Astrocyte (in vitro differentiated cells and primary cell): ENCODE results near the gene KCNH8. TPM values are rescaled to one million over a fixed set of nuclear protein-coding genes. Genes with fewer than 3 reads are reported as not detected.

Source experiments
- DNase-seq: peaks from one replicate; pipeline ENCODE4 v3.0.0-alpha.2; 2010; ENCODE audit warnings: low read depth
- FAIRE-seq: peaks from 2 replicates; lab custom pipeline; 2011; peaks lifted over from hg19 to GRCh38; lab: Jason Lieb, UNC
- H2AFZ ChIP-seq: 2 replicates; pipeline ENCODE4 v1.6.0; 2012; ENCODE audit warnings: low read depth, low read length, inconsistent platforms
- H3K27ac ChIP-seq: 2 replicates; pipeline ENCODE4 v1.5.1; 2011; ENCODE audit warnings: low read depth, low read length, inconsistent platforms
- H3K27me3 ChIP-seq: 2 replicates; pipeline ENCODE4 v1.6.0; 2011; ENCODE audit warnings: low read length, inconsistent platforms; ENCODE audit not compliant: insufficient read depth
- H3K36me3 ChIP-seq: 2 replicates; pipeline ENCODE4 v1.5.1; 2011; ENCODE audit warnings: low read length, inconsistent platforms; ENCODE audit not compliant: insufficient read depth
- H3K4me1 ChIP-seq: 2 replicates; pipeline ENCODE4 v1.5.1; 2011; ENCODE audit warnings: low read length, inconsistent platforms; ENCODE audit not compliant: insufficient read depth
- H3K4me2 ChIP-seq: 2 replicates; pipeline ENCODE4 v1.6.0; 2012; ENCODE audit warnings: low read length, inconsistent platforms
- H3K4me3 ChIP-seq: 2 replicates; pipeline ENCODE4 v1.5.1; 2011; ENCODE audit warnings: low read depth, mild to moderate bottlenecking, low read length, inconsistent platforms; ENCODE audit not compliant: insufficient read depth
- H3K79me2 ChIP-seq: 2 replicates; pipeline ENCODE4 v1.6.0; 2012; ENCODE audit warnings: mild to moderate bottlenecking, low read length, inconsistent platforms; ENCODE audit not compliant: insufficient read depth
- H3K9ac ChIP-seq: 2 replicates; pipeline ENCODE4 v1.6.0; 2012; ENCODE audit warnings: mild to moderate bottlenecking, low read length, inconsistent platforms
- H3K9me3 ChIP-seq: 2 replicates; pipeline ENCODE4 v1.5.1; 2012; ENCODE audit warnings: low read depth, mild to moderate bottlenecking, low read length, inconsistent platforms; ENCODE audit not compliant: insufficient read depth
- H4K20me1 ChIP-seq: 2 replicates; pipeline ENCODE4 v1.6.0; 2012; ENCODE audit warnings: low read length, inconsistent platforms; ENCODE audit not compliant: insufficient read depth
- H3K27ac Mint-ChIP-seq: one replicate; pipeline ENCODE4 v1.8.0; 2021; ENCODE audit warnings: mild to moderate bottlenecking, mixed read lengths; ENCODE audit not compliant: unreplicated experiment
- H3K27me3 Mint-ChIP-seq: one replicate; pipeline ENCODE4 v1.8.0; 2021; ENCODE audit warnings: low read depth, mixed read lengths; ENCODE audit not compliant: unreplicated experiment
- H3K36me3 Mint-ChIP-seq: one replicate; pipeline ENCODE4 v1.8.0; 2021; ENCODE audit warnings: low read depth, mixed read lengths; ENCODE audit not compliant: unreplicated experiment
- H3K4me1 Mint-ChIP-seq: one replicate; pipeline ENCODE4 v1.8.0; 2021; ENCODE audit warnings: low read depth, mixed read lengths; ENCODE audit not compliant: unreplicated experiment
- H3K4me3 Mint-ChIP-seq: one replicate; pipeline ENCODE4 v1.8.0; 2021; ENCODE audit warnings: mild to moderate bottlenecking, moderate library complexity, mixed read lengths; ENCODE audit not compliant: unreplicated experiment
- H3K9me3 Mint-ChIP-seq: one replicate; pipeline ENCODE4 v1.8.0; 2021; ENCODE audit warnings: mild to moderate bottlenecking, mixed read lengths; ENCODE audit not compliant: unreplicated experiment
- CTCF ChIP-seq: IDR thresholded peaks from 2 replicates; pipeline ENCODE4 v1.5.1; 2011; ENCODE audit warnings: low read depth, mild to moderate bottlenecking, inconsistent platforms, low read length, moderate library complexity; ENCODE audit not compliant: insufficient read depth
- EZH2 ChIP-seq: IDR thresholded peaks from 2 replicates; pipeline ENCODE4 v1.6.1; 2012; ENCODE audit warnings: mild to moderate bottlenecking, low read length, inconsistent platforms; ENCODE audit not compliant: insufficient read depth
- total RNA-seq: library from RNA; stranded (reverse); gene quantifications from 2 replicates; pipeline ENCODE4 v1.2.1, GENCODE V29; 2021

KCNH8 gene
- total RNA-seq, 1 donor from 2014 or later = 0.45 TPM

- no peaks in the 10 kb centered on the region for H3K27me3 Mint-ChIP-seq
- Histone ChIP-seq H3K9me3 (no peaks in the 10 kb centered on the region), H3K79me2 (no peaks in the 10 kb centered on the region), H3K4me2 (no peak overlapping the region), H3K4me1 (no peaks in the 10 kb centered on the region), H3K27me3 (no peaks in the 10 kb centered on the region), H2AFZ (no peak overlapping the region), H4K20me1 (no peaks in the 10 kb centered on the region), H3K36me3 (no peaks in the 10 kb centered on the region), H3K9ac (no peak overlapping the region), H3K4me3 (no peak overlapping the region), H3K27ac (no peak overlapping the region)
- no peak overlapping the region for H3K4me3 Mint-ChIP-seq
- H3K36me3 Mint-ChIP-seq = no peaks in the 10 kb centered on the region
- FAIRE-seq (no peak), DNase-seq (no peak)
- no peaks in the 10 kb centered on the region for H3K4me1 Mint-ChIP-seq
- no peaks in the 10 kb centered on the region for H3K9me3 Mint-ChIP-seq
- no peak for TF ChIP-seq CTCF
- no peak for TF ChIP-seq EZH2
- H3K27ac Mint-ChIP-seq = no peak overlapping the region
These were observed 106.6 kb downstream of the KCNH8 start for GRCh38 chr3:19254784-19255338.

- Mint-ChIP-seq H3K4me1 (no peaks in the 10 kb centered on the region), H3K36me3 (no peaks in the 10 kb centered on the region), H3K9me3 (no peaks in the 10 kb centered on the region), H3K4me3 (no peak overlapping the region), H3K27me3 (no peaks in the 10 kb centered on the region), H3K27ac (no peak overlapping the region)
- Histone ChIP-seq H3K4me1 (no peaks in the 10 kb centered on the region), H3K36me3 (no peaks in the 10 kb centered on the region), H3K4me2 (no peak overlapping the region), H4K20me1 (no peaks in the 10 kb centered on the region), H3K9ac (no peak overlapping the region), H3K4me3 (no peak overlapping the region), H3K79me2 (no peaks in the 10 kb centered on the region), H3K27me3 (no peaks in the 10 kb centered on the region), H3K27ac (no peak overlapping the region), H2AFZ (no peak overlapping the region), H3K9me3 (no peaks in the 10 kb centered on the region)
- FAIRE-seq (no peak), DNase-seq (no peak)
- TF ChIP-seq CTCF (no peak), EZH2 (no peak)
These were observed 108.0 kb downstream of the KCNH8 start for GRCh38 chr3:19256313-19256712.

- Histone ChIP-seq H3K4me2 (no peak overlapping the region), H3K79me2 (no peaks in the 10 kb centered on the region), H3K27me3 (no peaks in the 10 kb centered on the region), H3K27ac (no peak overlapping the region), H4K20me1 (no peaks in the 10 kb centered on the region), H2AFZ (no peak overlapping the region), H3K4me1 (no peaks in the 10 kb centered on the region), H3K9me3 (no peaks in the 10 kb centered on the region), H3K4me3 (no peak overlapping the region), H3K36me3 (no peaks in the 10 kb centered on the region), H3K9ac (no peak overlapping the region)
- Mint-ChIP-seq H3K36me3 (no peaks in the 10 kb centered on the region), H3K9me3 (peaks cover 2% of the 10 kb centered on the region), H3K4me3 (no peak overlapping the region), H3K27ac (no peak overlapping the region), H3K27me3 (no peaks in the 10 kb centered on the region), H3K4me1 (no peaks in the 10 kb centered on the region)
- DNase-seq (no peak), FAIRE-seq (no peak)
- TF ChIP-seq EZH2 (no peak), CTCF (no peak)
These were observed 115.3 kb downstream of the KCNH8 start for GRCh38 chr3:19263606-19264005.
